AG04450 (cell line): ENCODE results near the gene SBF1. TPM values are rescaled to one million over a fixed set of nuclear protein-coding genes. Genes with fewer than 3 reads are reported as not detected.
"Not testable (repeated sequence)": the region's sequence is repeated elsewhere in the genome, so short reads cannot be mapped to it uniquely, and the experiment has no call there.

ENCODE experiments used
- CTCF ChIA-PET: fragments of 300-600, 350-600 bp; formaldehyde crosslinking; extraction: SDS; loops from one replicate; lab custom pipeline; 2022; ENCODE audit warnings: antibody characterized with exemption, inconsistent platforms; lab: Charles Lee
- POLR2A ChIA-PET: fragments of 350-600 bp; formaldehyde crosslinking; extraction: SDS; loops from one replicate; lab custom pipeline; 2021; ENCODE audit warnings: antibody characterized with exemption, inconsistent platforms; lab: Yijun Ruan, JAX
- DNase-seq: peaks from one replicate; pipeline ENCODE4 v3.0.0-alpha.2; 2011; ENCODE audit warnings: low read depth, low spot score
- H3K27ac ChIP-seq: one replicate; pipeline ENCODE4 v1.5.1; 2012; ENCODE audit warnings: low read depth, low read length, control low read depth
- H3K27me3 ChIP-seq: one replicate; pipeline ENCODE4 v1.6.0; 2012; ENCODE audit warnings: low read length; ENCODE audit not compliant: control insufficient read depth, insufficient read depth
- H3K4me3 ChIP-seq: 2 replicates; pipeline ENCODE4 v1.5.1; 2011; ENCODE audit warnings: mild to moderate bottlenecking, low read depth, low read length, control low read depth
- H3K9me3 ChIP-seq: 2 replicates; pipeline ENCODE4 v1.5.1; 2012; ENCODE audit warnings: low read length; ENCODE audit not compliant: control insufficient read depth, insufficient read depth
- CTCF ChIP-seq: IDR thresholded peaks from 2 replicates; pipeline ENCODE4 v1.5.1; 2011; ENCODE audit warnings: low read depth, low read length, control low read depth, inconsistent platforms
- polyA plus RNA-seq: library from polyadenylated mRNA; depleted of rRNA; stranded (reverse); fragments of >200 nt; gene quantifications from 2 replicates; pipeline ENCODE4 v1.2.3, GENCODE V29; 2011

SBF1 gene
- polyA plus RNA-seq, 1 experiment: 16.4 TPM

- no peak overlapping the region for H3K27ac ChIP-seq
- no peaks in the 10 kb centered on the region for H3K9me3 ChIP-seq
- POLR2A ChIA-PET: no interaction called here
- CTCF ChIA-PET: no interaction called here
- H3K27me3 ChIP-seq: no peaks in the 10 kb centered on the region
- no peak for DNase-seq
- no peak for TF ChIP-seq CTCF
- H3K4me3 ChIP-seq: no peak overlapping the region
These were observed 39.4 kb downstream of the SBF1 start for GRCh38 chr22:50435291-50436014.

- ChIA-PET POLR2A (no interaction called here), CTCF (no interaction called here)
- no peak for DNase-seq
- no peak for TF ChIP-seq CTCF
- Histone ChIP-seq H3K4me3 (no peak overlapping the region), H3K9me3 (no peaks in the 10 kb centered on the region), H3K27me3 (no peaks in the 10 kb centered on the region), H3K27ac (no peak overlapping the region)
These were observed 40.0 kb downstream of the SBF1 start for GRCh38 chr22:50434849-50435248.

GRCh38 chr22:50432877-50433510 is 41.8 kb downstream of the SBF1 start:
- POLR2A ChIA-PET, CTCF ChIA-PET, H3K4me3 ChIP-seq, H3K27me3 ChIP-seq, DNase-seq, H3K27ac ChIP-seq, H3K9me3 ChIP-seq: not testable (repeated sequence)

- TF ChIP-seq CTCF: no peak
- Histone ChIP-seq H3K27ac (no peak overlapping the region), H3K9me3 (no peaks in the 10 kb centered on the region), H3K27me3 (no peaks in the 10 kb centered on the region), H3K4me3 (no peak overlapping the region)
- ChIA-PET CTCF (no interaction called here), POLR2A (no interaction called here)
- no peak for DNase-seq
These were observed 42.5 kb downstream of the SBF1 start for GRCh38 chr22:50432131-50432876.

GRCh38 chr22:50425179-50425916 is 49.5 kb downstream of the SBF1 start:
- Histone ChIP-seq H3K4me3 (no peak overlapping the region), H3K9me3 (no peaks in the 10 kb centered on the region), H3K27ac (no peak overlapping the region), H3K27me3 (no peaks in the 10 kb centered on the region)
- DNase-seq: no peak
- TF ChIP-seq CTCF: no peak
- POLR2A ChIA-PET: no interaction called here
- CTCF ChIA-PET: no interaction called here
